WTC11 (cell line): ENCODE data around the gene EMP1.

Source experiments
- CTCF ChIP-seq: fragments of 200-600 bp; IDR thresholded peaks from 2 replicates; pipeline ENCODE4 v1.8.0; 2022; ENCODE audit warnings: antibody characterized with exemption
- FOXK1 ChIP-seq: sonication (generic); formaldehyde crosslinking; IDR thresholded peaks from 2 replicates; pipeline ENCODE4 v1.8.0; 2022; ENCODE audit warnings: mild to moderate bottlenecking, moderate library complexity, missing genetic modification reagents
- IRF2 ChIP-seq: sonication (generic); formaldehyde crosslinking; IDR thresholded peaks from 2 replicates; pipeline ENCODE4 v1.8.0; 2022; ENCODE audit warnings: low read depth, missing genetic modification reagents, borderline replicate concordance
- JUN ChIP-seq: sonication (generic); formaldehyde crosslinking; IDR thresholded peaks from 2 replicates; pipeline ENCODE4 v1.8.0; 2023; ENCODE audit warnings: mild to moderate bottlenecking, missing genetic modification reagents
- USF2 ChIP-seq: sonication (generic); formaldehyde crosslinking; IDR thresholded peaks from 2 replicates; pipeline ENCODE4 v1.8.1; 2023; ENCODE audit warnings: mild to moderate bottlenecking, missing genetic modification reagents, moderate library complexity
- ZNF423 ChIP-seq: fragments of 250-450 bp; sonication (Bioruptor Pico); IDR thresholded peaks from 2 replicates; pipeline ENCODE4 v2.1.2; 2022; ENCODE audit warnings: mild to moderate bottlenecking, moderate library complexity

GRCh38 chr12:13170892-13171490 is 25.5 kb upstream of the EMP1 start:
- TF ChIP-seq CTCF (no peak), JUN (CRISPR knock-in tag) (no peak), ZNF423 (no peak), IRF2 (CRISPR knock-in tag) (no peak), USF2 (CRISPR knock-in tag) (no peak), FOXK1 (CRISPR knock-in tag) (no peak)
